DOHH2 (cell line): Measurements from ENCODE around the gene MGAT4A.

Experiments used
- EZH2phosphoT487 ChIP-seq: fragments of 200-600 bp; sonication (generic); IDR thresholded peaks from 2 replicates; pipeline ENCODE4 v1.6.1; 2017; ENCODE audit warnings: borderline replicate concordance, mild to moderate bottlenecking, antibody characterized with exemption, low read length, moderate library complexity, mixed read lengths
- TF ChIP-seq, protein P1 (sequence below): fragments of 200-600 bp; sonication (generic); IDR thresholded peaks from one replicate; pipeline ENCODE4 v1.5.1; 2014; ENCODE audit warnings: antibody characterized with exemption, mild to moderate bottlenecking, low read depth, low read length; ENCODE audit not compliant: poor library complexity, severe bottlenecking

- no peak for TF ChIP-seq EZH2phosphoT487
- TF ChIP-seq, protein P1, sequence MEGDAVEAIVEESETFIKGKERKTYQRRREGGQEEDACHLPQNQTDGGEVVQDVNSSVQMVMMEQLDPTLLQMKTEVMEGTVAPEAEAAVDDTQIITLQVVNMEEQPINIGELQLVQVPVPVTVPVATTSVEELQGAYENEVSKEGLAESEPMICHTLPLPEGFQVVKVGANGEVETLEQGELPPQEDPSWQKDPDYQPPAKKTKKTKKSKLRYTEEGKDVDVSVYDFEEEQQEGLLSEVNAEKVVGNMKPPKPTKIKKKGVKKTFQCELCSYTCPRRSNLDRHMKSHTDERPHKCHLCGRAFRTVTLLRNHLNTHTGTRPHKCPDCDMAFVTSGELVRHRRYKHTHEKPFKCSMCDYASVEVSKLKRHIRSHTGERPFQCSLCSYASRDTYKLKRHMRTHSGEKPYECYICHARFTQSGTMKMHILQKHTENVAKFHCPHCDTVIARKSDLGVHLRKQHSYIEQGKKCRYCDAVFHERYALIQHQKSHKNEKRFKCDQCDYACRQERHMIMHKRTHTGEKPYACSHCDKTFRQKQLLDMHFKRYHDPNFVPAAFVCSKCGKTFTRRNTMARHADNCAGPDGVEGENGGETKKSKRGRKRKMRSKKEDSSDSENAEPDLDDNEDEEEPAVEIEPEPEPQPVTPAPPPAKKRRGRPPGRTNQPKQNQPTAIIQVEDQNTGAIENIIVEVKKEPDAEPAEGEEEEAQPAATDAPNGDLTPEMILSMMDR: no peak
Measured at GRCh38 chr2:98585386-98585785, 145.5 kb downstream of the MGAT4A start.
